Measurements from ENCODE around the gene PACRG.

PACRG gene

GRCh38 chr6:163352011-163352685 lies 624.4 kb downstream of the PACRG start:
- DNase-seq (ENCODE audit: low read depth in 2 of 2) = no peak

- no peak for DNase-seq (ENCODE audit: low read depth in 2 of 2)
These were observed 625.2 kb downstream of the PACRG start for GRCh38 chr6:163352966-163353365.

- no peak for DNase-seq (ENCODE audit: low read depth in 2 of 2)
These were observed 626.3 kb downstream of the PACRG start for GRCh38 chr6:163354085-163354484.

- no peak for DNase-seq (ENCODE audit: low read depth in 2 of 2)
These were observed 627.1 kb downstream of the PACRG start for GRCh38 chr6:163354761-163355425.

GRCh38 chr6:163355426-163355991 lies 627.7 kb downstream of the PACRG start:
- no peak for DNase-seq (ENCODE audit: low read depth in 2 of 2)

- DNase-seq (ENCODE audit: low read depth in 2 of 2) = no peak
These were observed 628.5 kb downstream of the PACRG start for GRCh38 chr6:163356324-163356723.

- no peak for DNase-seq (ENCODE audit: low read depth in 2 of 2)
These were observed 629.0 kb downstream of the PACRG start for GRCh38 chr6:163356743-163357142.

GRCh38 chr6:163364641-163365040 lies 636.9 kb downstream of the PACRG start:
- no peak for DNase-seq (ENCODE audit: low read depth in 2 of 2)

Data from stimulated activated CD8-positive, alpha-beta memory T cell treated with anti-CD3 and anti-CD28 coated beads, Interleukin-15, amount 100 ng/mL, for 4 hours (primary cell).